Erythroblast (primary cell): ENCODE results near the gene BAIAP2.

Source experiments
- GATA1 ChIP-seq: IDR thresholded peaks from 2 replicates; pipeline ENCODE4 v1.6.1; 2011; ENCODE audit warnings: low read depth, mild to moderate bottlenecking, control low read depth, low read length, moderate library complexity
- POLR2A ChIP-seq: IDR thresholded peaks from 2 replicates; pipeline ENCODE4 v1.6.1; 2011; ENCODE audit warnings: mild to moderate bottlenecking, low read length

GRCh38 chr17:81022344-81022676, 12.6 kb upstream of the BAIAP2 start:
- TF ChIP-seq POLR2A (no peak), GATA1 (no peak)
